ENCODE measurements around the gene MORC2.
A peak's percentile ranks its signal among the peaks of the same experiment; 100 is the strongest.

The MORC2 gene

DNA sequence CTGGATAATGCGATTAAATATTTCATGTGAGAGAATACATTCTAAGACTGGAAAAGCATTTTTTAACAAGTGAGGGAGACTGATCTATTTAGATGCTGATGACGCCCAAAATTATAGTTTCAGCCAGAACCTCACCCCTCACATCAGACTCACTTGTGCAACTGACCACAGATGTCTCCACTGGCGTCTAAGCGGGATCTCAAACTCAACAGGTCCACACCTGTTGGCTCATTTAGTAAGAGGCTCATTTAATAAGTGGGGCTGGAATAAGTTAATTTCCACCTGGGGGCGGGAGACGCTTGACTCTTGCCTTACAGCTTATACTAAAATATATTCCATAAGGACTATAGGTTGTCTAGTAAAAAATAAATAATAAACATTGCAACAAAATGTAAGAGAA, 47.5 kb downstream of the MORC2 start:
- no peak for DNase-seq

DNA sequence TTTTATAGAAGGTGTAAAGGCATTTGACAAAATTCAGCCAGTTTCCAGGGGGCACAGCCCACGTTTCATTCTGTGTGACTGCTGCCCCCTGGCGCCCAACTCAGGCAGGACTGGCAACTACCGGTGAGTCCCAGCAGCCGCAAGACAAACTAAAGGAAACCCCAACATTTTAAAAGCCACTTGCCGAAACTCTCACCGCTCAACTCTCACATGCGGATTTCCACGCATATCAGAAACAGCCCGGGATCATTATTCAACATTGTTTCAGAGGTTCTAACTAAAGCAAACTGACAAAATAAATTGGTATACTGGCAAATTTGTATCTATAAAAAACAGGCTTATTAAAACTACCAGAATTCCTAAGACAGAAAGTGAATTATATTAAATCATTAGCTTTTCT, 48.2 kb downstream of the MORC2 start:
- DNase-seq, result peak in 52 of 56 donors; percentile 7 to 87 (median 52)

DNA sequence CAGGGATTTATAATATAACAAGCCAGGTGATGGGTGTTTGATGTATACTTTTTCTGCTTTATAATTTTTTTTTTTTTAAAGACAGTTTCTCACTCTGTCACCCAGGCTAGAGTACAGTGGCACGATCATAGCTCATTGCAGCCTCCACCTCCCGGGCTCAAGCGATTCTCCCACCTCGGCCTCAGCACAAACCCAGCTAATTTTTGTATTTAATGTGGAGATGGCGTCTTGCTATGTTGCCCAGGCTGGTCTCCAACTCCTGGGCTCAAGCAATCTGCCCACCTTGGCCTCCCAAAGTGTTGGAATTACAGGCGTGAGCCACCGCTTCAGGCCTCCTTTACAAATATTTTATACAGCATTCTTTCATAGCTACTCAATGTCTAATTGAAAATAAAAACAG, 48.6 kb downstream of the MORC2 start:
- no peak for DNase-seq

DNA sequence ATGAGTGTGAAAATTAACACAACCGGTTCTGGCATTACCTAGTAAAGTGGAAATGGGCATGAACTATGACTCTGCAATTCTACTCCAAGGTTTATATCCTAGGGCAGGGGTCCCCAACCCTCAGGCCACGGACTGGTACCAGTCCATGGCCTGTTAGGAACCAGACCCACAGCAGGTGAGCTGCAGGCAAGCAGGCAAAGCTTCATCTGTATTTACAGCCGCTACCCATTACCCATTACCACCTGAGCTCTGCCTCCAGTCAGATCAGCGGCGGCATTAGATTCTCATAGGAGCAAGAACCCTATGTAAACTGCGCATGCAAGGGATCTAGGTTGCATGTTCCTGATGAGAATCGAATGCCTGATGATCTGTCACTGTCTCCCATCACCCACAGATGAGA, 49.8 kb downstream of the MORC2 start:
- DNase-seq, result no peak

DNA sequence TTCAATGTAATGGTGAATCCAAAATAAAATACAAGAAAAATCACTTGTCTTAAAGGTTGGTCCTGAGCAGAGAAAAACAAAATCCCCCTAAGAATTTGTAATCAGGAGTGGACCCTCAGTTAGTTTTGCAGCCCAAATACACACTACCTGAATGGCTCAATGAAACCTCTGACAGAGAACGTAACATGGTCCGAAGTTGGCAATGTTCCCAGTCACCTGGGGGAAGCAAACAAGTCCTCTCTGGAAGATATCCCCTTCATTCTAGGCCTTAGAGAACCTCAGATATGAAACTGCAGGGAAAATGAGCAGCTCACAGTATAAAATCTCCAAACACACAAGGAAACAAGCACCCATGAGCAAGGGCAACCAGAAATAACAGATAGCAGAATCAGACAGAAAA, 58.2 kb downstream of the MORC2 start:
- DNase-seq, result no peak

DNA sequence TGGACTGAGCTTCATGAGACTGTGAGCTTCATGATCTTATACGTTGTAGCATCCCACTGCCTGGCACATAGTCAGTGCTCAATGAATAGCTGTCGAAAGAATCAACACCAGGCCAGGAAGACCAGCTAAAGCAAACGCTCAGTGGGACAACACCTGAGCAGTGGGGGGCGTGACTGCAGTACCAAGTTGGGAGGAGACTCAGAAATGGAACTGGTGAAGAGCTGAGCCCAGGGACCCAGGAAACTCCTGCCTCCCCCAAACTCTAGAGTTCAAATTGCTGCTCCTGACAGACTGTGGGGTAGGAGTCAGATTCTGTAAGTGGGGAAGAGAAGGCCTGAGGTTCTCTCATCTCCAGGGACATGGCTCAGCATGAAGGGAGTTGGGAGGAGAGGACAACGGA, 59.3 kb downstream of the MORC2 start:
- no peak for DNase-seq

DNA sequence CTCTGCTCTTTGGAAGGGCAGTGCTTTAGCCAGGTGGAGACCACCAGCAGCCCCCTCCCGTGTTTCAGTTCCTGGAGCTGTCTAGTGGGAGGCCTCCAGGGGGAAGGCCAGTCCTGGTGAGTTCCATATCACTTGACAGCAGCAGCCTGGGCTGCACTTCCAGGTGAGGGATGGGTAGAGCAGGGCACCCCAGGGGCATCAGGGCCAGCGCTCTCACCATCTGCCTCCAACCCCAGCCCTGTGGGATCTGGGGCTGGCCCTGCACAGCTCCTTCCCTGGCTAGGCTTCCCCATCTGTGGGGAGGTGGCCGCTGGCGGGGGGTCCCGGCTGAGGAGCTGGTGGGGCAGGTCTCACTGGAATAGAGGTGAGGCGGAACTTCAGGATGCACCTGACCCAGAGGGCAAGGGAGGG, 60.5 kb downstream of the MORC2 start:
- no peak for DNase-seq

DNA sequence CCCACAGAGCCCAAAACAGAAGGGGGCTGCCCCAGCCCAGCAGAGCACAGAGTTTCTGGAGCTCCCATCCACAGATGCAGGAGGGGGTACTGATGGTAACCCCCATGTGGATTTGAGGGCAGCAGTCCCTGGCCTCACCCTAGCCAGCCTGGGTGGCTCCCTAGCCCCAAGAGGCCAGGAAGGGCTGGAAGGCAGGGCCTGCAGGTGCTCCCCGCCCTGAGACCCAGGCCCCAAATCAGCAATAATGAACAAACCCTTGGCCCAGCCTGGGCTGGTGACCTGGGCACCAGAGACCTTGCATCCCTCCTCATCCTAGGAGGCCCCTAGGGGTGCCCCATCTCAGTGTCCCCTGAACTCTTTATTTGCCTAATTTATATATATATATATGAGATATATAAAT, 61.6 kb downstream of the MORC2 start:
- no peak for DNase-seq

DNA sequence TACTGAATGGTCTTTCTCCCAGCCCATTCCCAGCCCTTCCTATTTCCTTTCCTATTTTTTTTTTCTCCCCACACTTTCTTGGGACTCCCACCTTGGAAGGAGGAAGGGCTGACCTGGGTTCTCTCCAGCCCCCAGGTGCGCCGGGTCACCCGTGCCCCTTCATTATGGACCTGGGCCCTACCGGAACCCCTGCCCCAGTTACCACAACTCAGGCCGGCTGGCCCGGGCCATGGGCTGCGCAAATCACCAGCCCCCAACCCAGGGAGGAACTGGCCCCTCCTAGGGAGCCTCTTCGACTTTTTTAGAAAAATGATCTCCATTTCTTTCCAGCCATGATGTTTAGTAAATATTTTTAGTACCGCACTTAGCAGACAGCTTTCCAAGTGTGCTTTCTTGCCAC, 62.2 kb downstream of the MORC2 start:
- no peak for DNase-seq

DNA sequence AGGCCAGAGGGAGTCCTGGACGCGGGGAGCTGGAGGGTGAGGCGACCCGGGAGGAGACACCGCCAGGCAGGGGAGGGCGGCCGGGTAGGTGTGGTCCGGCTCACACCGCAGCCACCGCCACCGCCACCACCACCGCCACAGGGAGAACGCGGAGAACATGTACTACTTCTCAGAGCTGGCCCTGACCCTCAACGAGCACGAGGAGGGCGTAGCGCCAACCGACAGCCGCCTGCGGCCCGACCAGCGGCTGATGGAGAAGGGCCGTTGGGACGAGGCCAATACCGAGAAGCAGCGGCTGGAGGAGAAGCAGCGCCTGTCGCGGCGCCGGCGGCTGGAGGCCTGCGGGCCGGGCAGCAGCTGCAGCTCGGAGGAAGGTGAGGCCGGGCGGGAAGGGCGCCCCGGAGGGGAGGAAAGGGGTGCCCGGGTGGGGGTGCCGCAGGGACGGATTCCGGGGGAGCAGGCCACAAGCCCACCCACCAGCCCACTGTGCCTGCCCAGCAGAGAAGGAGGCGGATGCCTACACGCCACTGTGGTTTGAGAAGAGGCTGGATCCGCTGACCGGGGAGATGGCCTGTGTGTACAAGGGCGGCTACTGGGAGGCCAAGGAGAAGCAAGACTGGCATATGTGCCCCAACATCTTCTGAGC, 62.8 kb downstream of the MORC2 start:
- no peak for DNase-seq

DNA sequence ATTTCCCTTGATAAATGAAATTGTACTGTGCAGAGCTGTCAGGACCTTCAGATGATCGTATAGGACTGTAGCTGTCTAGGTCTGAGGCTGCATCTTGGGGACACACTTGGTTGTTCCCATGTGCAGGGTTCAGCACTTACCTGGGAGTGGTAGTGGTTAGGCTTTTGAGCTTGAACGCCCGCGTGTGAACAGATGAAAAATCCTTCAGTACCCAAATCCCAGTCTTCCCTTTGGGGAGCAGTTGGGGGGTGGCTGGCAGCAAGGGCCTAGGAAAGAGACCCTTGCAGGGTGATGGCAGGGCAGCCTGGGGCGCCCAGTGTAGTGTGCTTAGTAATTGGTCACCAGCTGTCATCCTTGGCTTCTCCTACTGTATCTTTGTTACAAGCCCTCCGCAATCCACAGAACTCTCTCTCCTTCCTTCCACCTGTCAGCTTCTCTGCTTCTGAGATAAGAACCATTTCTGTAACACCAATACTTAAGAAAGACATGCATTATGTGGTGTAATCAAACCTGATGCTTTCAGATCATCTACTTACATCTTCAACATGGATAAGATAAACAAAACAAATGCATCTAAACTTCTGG, 64.6 kb downstream of the MORC2 start:
- no peak for DNase-seq

DNA sequence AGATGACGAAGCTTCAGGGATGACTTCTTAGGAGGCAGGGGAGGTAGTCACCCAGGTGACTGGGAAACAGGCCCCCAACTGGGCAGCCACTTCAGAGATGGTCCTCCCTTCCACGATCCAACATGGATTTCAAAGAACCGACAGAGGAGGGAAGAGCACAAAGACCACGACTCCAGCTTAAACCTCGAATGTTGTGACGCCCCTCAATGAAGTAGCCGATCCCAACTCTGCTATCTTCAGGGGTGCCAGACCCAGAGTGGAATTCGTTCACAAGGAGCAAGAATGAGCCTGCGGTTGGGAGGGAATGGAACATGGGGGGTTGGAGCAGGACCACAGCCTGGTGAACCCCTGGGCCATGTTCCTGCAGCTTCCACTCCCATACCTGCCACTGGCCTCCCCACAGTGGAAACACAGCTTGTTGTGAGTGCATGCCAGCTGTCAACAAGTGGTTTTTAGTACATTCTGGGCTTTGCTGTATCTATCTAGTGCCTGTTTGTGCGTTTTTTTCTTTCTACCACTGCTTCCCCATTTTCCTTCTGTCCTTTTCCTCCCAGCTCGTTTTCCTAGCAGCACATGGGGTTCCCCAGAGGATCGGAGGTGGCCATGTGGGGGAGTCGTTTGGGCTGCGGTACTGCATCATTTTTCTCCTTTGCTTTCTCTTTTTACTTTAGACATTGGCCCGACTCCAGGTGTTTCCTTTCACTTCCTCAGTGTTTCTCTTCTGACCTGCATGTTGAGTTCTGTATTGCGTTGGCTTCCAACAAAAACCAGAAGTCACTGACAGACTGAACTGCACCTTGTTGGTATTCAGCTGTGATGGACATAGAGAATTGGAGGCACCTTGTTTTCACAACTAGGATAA, 65.8 kb downstream of the MORC2 start:
- peak in 1 of 56 donors; percentile 1 for DNase-seq

DNA sequence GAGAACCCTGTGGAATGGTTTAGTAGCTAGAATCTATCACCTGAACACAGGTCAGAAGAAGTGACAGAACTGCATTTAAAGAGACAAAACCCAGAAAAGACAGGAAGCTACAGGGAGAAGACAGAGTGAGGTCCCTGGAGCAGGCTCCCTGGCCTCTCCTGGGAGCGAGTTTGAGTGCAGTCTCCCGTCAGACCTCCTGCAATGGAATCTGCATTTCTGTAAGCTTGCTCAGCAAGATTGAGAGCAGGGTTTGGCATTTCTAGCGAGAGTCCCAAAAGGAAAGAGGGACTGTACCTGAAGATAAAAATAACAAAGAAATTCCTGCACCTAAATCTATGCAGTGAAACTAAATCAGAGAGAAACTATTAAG, 74.2 kb downstream of the MORC2 start:
- no peak for DNase-seq

DNA sequence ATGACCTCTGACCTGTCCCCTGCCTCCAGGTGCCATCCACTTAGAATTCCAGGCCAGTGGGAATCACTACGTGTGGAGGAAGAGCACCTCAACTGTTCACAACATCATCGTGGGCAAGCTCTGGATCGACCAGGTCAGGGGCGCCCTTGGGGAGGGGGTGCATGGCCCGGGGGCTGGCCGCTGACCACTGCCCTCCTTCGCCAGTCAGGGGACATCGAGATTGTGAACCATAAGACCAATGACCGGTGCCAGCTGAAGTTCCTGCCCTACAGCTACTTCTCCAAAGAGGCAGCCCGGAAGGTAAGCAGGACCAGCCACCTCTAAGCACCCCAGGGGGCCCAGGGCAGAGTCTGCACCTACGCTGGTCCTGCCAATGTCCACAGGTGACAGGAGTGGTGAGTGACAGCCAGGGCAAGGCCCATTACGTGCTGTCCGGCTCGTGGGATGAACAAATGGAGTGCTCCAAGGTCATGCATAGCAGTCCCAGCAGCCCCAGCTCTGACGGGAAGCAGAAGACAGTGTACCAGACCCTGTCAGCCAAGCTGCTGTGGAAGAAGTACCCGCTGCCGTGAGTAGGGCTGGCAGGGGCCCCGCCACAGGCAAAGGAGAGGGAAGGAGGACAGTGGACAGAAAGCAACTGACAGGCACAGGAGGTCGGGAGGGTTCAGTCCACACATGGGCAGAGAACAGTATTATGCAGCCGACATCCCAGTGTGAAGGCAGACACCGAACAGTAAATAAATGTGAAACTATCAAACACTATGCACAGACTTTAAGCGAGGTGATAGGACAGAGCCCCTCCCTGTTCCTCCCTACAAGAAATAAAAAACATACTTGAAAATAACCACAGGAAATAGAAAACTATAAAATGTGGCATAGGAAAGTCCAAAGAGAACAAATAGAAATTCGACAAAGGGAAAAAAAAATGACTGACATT, 74.9 kb downstream of the MORC2 start:
- no peak for DNase-seq

DNA sequence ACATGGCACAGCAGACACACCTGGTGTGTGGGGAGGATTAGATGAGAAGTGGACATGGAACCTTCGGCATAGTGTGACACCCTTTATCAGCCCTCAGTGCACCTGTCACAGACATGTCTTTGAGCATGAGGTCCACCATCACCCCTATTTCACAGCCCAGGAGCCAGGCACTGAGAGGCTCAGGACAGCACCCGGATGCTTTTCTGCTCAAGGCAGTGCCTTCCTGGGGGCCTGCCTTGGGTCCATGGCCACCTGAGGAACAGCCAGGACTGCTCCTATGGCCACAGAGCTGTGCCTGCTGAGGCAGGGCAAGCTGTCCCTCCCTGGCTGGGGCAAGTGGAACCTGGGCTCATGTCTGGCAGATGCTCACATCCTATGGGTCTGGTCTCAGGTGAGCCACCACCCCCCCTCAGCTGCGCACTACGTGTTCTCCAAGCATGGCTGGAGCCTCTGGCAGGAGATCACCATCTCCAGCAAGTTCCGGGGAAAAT, 75.8 kb downstream of the MORC2 start:
- DNase-seq, result no peak

DNA sequence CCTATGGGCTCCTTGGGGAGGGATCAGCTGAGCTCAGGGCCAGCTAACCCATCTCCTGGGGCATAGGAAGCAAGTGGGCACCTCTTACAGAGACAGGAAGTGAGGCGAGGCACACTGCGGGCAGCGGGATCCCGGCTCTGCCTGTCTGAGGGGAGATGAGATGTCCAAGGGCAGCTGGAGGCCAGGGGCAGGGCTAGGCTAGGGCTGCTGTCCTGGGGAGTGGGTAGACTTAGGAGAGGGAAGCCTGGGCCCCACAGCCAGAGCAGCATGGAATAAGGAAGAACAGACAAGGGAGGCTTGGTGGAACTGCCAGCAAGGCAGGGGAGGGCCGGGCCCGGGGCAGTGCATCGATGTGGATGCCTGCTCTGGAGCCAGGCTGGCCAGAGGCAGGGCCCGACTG, 76.3 kb downstream of the MORC2 start:
- no peak for DNase-seq

DNA sequence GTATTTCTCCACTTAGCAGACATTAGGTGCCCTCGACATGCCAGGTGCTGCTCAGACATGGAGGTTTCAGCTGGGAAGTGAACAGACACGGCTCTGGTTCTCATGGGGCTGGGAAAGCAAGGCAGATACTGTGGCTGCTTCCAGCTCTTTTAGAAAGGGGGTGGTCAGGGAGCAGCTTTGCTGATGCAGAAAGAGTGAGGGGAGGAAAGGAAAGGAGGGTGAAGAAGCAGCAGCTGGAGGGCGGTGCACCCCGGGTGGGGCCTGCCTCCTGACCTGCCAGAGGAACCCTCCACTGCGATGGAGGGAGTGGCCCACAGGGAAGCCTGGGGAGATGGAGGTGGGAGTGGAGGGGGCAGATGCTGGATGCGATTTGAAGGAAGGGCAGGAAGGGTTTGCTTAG, 76.8 kb downstream of the MORC2 start:
- DNase-seq, result no peak

DNA sequence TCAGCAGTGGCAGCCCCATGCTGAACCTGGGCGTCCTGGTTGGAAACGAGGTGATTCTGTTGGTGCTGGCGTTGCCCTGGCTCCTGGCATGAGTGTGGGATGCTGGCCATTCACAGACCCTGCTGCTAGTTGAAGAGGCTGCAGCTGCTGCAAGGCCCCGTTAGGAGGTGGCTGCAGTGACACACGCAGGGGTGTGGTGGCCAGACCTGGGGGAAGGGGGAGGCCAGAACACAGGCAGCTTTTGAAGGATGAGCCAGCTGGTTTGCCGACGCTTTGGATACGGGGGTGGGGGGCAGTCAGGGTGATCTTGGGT, 77.2 kb downstream of the MORC2 start:
- no peak for DNase-seq

DNA sequence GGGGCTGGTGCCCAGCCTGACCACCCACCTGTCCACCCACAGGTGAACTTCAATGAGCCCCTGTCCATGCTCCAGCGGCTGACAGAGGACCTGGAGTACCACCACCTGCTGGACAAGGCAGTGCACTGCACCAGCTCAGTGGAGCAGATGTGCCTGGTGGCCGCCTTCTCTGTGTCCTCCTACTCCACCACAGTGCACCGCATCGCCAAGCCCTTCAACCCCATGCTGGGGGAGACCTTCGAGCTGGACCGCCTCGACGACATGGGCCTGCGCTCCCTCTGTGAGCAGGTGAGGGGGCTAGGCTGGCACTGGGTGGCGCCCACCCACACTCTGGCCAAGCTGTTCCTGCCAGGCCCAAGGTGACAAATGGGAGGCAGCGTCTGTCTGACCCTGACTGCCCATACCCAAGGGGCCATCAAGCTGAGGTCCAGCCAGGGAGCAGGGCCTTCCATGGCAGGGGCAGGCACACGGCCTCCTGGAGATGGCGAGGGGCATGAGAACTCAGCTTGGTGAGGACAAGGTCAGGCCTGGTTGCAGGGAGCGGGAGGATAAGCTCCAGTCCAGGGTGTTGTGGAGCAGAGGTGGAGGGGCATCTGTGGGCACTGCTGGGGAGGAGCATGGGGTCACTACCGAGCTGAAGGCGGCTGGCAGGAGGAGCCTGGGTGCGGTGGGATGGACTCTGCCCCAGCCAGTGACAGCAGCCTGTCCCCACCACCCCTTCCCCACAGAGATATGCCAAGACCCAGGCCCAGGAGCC, 77.7 kb downstream of the MORC2 start:
- DNase-seq, result peak in 5 of 56 donors; percentile 2 to 32 (median 9)

DNA sequence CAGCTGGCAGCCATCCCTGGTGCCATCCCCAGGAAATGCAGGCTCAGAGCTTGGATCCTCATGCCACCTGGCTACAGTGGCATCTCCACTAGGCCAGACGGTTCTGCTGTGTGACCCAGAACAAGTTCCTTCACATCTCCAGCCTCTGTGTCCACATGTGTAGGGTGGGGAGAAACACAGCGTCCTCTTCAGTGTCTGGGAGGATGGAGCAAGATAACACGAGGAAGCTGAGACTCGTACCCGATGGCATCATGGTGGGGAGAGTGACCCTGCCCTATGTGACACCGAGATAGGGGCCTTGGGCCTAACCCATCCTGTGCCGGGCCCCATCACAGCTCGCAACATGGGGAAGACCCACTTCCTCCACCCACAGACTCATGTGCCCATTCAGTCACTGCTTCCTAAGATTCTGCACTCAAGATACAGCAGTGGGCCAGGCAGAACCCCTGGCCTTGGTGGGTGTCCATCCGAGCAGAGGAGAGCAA, 78.5 kb downstream of the MORC2 start:
- no peak for DNase-seq

All from amygdala (tissue), 56 donors.